Osteocyte (in vitro differentiated cells): ENCODE data around the gene CADM1. TPM values are rescaled to one million over a fixed set of nuclear protein-coding genes. Genes with fewer than 3 reads are reported as not detected.

Source experiments
- DNase-seq: peaks from one replicate; pipeline ENCODE4 v3.0.0; 2021; ENCODE audit warnings: mixed read lengths; ENCODE audit not compliant: unreplicated experiment; ENCODE audit errors: extremely low spot score
- H3K27ac Mint-ChIP-seq: one replicate; pipeline ENCODE4 v1.8.0; 2021; ENCODE audit warnings: mild to moderate bottlenecking, mixed read lengths; ENCODE audit not compliant: unreplicated experiment
- H3K27me3 Mint-ChIP-seq: one replicate; pipeline ENCODE4 v1.8.0; 2021; ENCODE audit warnings: mixed read lengths; ENCODE audit not compliant: unreplicated experiment
- H3K36me3 Mint-ChIP-seq: one replicate; pipeline ENCODE4 v1.8.0; 2021; ENCODE audit warnings: mixed read lengths; ENCODE audit not compliant: unreplicated experiment
- H3K4me1 Mint-ChIP-seq: one replicate; pipeline ENCODE4 v1.8.0; 2021; ENCODE audit warnings: mixed read lengths; ENCODE audit not compliant: unreplicated experiment
- H3K4me3 Mint-ChIP-seq: one replicate; pipeline ENCODE4 v1.8.0; 2021; ENCODE audit warnings: mild to moderate bottlenecking, moderate library complexity, mixed read lengths; ENCODE audit not compliant: unreplicated experiment
- H3K9me3 Mint-ChIP-seq: one replicate; pipeline ENCODE4 v1.8.0; 2021; ENCODE audit warnings: mixed read lengths; ENCODE audit not compliant: unreplicated experiment
- total RNA-seq: library from RNA; stranded (reverse); gene quantifications from 2 replicates; pipeline ENCODE4 v1.2.1, GENCODE V29; 2021
- TF ChIP-seq, protein P1 (sequence below): fragments of 200-600 bp; sonication (generic); IDR thresholded peaks from 2 replicates; pipeline ENCODE4 v1.5.0; 2021; ENCODE audit warnings: antibody characterized with exemption, mild to moderate bottlenecking, moderate library complexity

The CADM1 gene
- total RNA-seq, 1 donor from 2014 or later, result 24.2 TPM

DNA sequence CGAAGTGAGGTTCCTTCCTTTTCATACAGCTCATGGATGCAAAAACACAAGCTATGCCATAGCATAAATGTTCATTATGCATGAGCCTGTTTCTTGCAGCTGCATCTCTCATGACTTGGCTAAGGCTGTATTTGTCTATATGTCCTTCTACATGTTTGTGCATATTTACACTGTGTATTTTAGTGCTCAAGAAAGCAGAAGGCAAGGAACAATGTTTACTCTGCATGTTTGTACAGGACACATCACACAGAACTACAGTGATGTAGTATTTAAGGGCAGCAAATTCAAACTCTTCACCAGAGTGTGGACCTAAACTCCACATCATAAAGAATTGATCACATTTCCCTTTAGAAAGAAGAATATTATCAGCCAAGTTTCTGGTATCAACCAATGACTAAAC is 170.3 kb downstream of the CADM1 start:
- Mint-ChIP-seq H3K4me3 (no peak overlapping the region), H3K9me3 (no peaks in the 10 kb centered on the region), H3K27me3 (peaks cover 13% of the 10 kb centered on the region), H3K27ac (no peak overlapping the region), H3K4me1 (no peaks in the 10 kb centered on the region), H3K36me3 (no peaks in the 10 kb centered on the region)
- TF ChIP-seq, protein P1, sequence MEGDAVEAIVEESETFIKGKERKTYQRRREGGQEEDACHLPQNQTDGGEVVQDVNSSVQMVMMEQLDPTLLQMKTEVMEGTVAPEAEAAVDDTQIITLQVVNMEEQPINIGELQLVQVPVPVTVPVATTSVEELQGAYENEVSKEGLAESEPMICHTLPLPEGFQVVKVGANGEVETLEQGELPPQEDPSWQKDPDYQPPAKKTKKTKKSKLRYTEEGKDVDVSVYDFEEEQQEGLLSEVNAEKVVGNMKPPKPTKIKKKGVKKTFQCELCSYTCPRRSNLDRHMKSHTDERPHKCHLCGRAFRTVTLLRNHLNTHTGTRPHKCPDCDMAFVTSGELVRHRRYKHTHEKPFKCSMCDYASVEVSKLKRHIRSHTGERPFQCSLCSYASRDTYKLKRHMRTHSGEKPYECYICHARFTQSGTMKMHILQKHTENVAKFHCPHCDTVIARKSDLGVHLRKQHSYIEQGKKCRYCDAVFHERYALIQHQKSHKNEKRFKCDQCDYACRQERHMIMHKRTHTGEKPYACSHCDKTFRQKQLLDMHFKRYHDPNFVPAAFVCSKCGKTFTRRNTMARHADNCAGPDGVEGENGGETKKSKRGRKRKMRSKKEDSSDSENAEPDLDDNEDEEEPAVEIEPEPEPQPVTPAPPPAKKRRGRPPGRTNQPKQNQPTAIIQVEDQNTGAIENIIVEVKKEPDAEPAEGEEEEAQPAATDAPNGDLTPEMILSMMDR, result no peak
- no peak for DNase-seq

DNA sequence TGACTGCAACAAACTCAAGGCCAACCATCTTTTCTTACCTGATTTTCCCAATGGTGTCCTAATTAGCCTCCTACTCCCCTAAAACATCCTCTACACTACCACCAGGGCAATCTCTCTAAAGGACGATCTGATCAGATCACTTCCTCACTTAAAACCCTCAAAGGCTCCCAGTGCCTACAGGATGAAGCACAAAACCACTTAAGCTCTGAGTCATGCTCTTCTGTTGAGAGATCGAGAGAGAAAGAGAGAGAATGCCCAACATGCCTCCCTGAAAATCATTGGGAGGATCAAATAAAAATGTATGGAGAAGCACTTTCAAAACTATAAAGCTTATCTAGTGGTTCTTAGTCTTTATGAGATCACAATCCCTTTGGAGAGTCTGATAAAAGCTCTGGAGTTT is 171.1 kb downstream of the CADM1 start:
- DNase-seq, result no peak
- Mint-ChIP-seq H3K4me1 (no peaks in the 10 kb centered on the region), H3K9me3 (no peaks in the 10 kb centered on the region), H3K27me3 (peaks cover 13% of the 10 kb centered on the region), H3K27ac (no peak overlapping the region), H3K4me3 (no peak overlapping the region), H3K36me3 (no peaks in the 10 kb centered on the region)
- TF ChIP-seq, protein P1, result no peak

DNA sequence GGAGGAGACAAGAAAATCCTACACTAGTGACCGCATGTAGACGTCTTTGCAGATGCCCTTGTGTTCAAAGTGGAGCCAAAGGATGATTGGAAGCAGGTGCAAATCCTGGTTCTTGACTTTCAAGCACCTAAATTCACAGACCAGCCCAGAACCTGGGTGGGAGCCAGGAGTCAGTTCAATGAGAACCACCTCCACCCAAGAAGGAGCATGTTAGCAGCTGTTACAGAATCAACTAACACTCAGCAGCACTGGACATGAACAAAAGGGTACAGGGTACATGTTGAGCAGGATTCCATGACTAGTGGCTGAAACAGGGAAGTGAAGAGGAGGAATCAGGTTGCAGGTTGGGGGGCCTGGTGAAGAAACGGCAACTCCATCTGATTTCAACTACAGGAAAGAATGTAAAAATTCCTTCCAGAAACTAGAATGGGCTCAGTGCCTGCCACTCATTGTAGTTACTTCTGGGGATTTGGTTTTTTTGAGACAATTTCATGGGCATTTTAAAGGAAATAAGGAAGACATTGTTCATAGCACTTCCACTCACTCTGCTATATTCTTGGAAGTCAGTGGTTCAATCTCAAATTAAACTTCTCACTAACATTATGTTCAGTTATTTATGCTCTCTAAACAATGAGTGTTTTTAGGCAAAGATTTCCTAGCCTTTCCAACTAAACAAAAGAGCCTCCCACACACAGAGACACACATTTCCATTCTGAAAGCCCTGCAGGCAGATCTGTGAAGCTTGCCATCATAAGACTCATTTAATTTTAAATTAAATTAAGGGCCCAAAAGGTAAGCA is 173.3 kb downstream of the CADM1 start:
- peaks cover 3% of the 10 kb centered on the region for H3K27me3 Mint-ChIP-seq
- DNase-seq, result no peak
- TF ChIP-seq, protein P1, result no peak
- H3K27ac Mint-ChIP-seq, result no peak overlapping the region
- no peaks in the 10 kb centered on the region for H3K36me3 Mint-ChIP-seq
- no peaks in the 10 kb centered on the region for H3K4me1 Mint-ChIP-seq
- H3K4me3 Mint-ChIP-seq, result no peak overlapping the region
- no peaks in the 10 kb centered on the region for H3K9me3 Mint-ChIP-seq

DNA sequence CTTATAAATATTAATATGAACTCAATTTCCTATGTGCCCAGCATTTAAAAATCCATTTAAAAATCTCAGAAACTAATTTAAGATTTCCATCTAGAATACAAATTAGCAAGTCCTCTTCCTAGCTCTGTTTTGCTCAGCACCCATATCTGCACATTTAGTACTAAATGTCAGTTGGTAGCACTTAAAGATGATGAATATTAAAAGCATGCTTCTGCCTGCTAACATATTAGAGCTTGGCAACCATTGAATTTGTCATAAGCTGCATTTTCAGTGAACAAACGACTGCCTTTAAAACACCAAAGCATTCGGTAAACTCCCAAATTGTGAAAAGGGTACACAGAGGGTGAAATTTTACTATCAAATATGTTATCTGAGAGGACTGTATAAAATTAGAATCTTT is 177.7 kb downstream of the CADM1 start:
- H3K4me3 Mint-ChIP-seq, result no peak overlapping the region
- H3K27ac Mint-ChIP-seq, result no peak overlapping the region
- H3K4me1 Mint-ChIP-seq, result no peaks in the 10 kb centered on the region
- DNase-seq, result no peak
- H3K36me3 Mint-ChIP-seq, result no peaks in the 10 kb centered on the region
- H3K9me3 Mint-ChIP-seq, result no peaks in the 10 kb centered on the region
- TF ChIP-seq, protein P1, result no peak
- peaks cover 4% of the 10 kb centered on the region for H3K27me3 Mint-ChIP-seq

DNA sequence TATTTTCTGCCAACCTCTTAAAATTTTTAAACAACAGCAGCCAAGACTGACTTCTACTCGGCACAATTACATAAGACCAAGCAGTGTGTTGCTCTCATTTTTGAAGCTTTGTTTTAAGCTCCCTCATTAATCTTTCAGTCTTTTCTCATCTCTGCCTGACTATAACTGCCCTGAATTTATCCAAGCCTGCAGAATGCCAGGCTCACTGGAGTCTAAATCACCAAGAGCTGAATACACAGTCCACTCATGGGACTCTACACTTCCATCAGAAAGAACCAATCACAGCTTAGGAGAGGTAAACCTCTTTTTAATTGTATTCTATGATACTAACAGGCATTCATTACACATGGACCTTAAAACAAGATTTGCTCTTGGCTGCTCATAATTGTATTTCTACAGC is 178.7 kb downstream of the CADM1 start:
- H3K4me3 Mint-ChIP-seq, result no peak overlapping the region
- no peaks in the 10 kb centered on the region for H3K36me3 Mint-ChIP-seq
- H3K9me3 Mint-ChIP-seq, result no peaks in the 10 kb centered on the region
- no peak for DNase-seq
- H3K27me3 Mint-ChIP-seq, result peaks cover 4% of the 10 kb centered on the region
- no peaks in the 10 kb centered on the region for H3K4me1 Mint-ChIP-seq
- TF ChIP-seq, protein P1, result no peak
- H3K27ac Mint-ChIP-seq, result no peak overlapping the region
